ENCODE measurements around the gene BCL2L12. TPM values are rescaled to one million over a fixed set of nuclear protein-coding genes. Genes with fewer than 3 reads are reported as not detected.

Gene BCL2L12
- total and polyA plus RNA-seq, 2 of the 13 experiments (the other 11 are each of a cell fraction or from before 2014, with no cell fraction given) = 26.8 to 40.8 TPM

DNA sequence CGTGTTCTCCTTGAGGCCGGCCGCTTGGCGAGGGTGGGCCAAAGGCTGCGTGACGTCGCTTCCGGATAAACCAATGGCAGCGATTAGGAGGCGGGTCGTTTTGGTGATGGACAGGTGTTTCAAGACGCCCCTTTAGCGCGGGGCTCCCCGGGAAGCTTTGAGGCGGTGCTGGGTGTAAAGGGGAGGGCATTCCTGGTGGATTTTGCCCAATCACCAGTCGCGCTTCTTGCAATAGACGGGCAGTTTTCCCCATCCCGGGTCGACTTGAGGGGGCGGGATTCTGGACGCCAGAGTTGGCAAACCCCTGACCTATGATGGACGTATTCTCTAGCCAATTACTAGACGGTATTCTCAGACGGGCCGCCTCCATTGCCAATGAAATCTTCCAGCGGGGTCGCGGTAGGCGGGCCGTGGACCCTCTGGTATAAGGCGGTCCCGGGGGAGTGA lies 11.1 kb downstream of the BCL2L12 start (continued):
- TF ChIP-seq, protein P1, sequence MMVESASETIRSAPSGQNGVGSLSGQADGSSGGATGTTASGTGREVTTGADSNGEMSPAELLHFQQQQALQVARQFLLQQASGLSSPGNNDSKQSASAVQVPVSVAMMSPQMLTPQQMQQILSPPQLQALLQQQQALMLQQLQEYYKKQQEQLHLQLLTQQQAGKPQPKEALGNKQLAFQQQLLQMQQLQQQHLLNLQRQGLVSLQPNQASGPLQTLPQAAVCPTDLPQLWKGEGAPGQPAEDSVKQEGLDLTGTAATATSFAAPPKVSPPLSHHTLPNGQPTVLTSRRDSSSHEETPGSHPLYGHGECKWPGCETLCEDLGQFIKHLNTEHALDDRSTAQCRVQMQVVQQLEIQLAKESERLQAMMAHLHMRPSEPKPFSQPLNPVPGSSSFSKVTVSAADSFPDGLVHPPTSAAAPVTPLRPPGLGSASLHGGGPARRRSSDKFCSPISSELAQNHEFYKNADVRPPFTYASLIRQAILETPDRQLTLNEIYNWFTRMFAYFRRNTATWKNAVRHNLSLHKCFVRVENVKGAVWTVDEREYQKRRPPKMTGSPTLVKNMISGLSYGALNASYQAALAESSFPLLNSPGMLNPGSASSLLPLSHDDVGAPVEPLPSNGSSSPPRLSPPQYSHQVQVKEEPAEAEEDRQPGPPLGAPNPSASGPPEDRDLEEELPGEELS (CRISPR knock-in tag; IDR thresholded peaks at IDR 0.05) = no peak
- TF ChIP-seq ATF7 (IDR thresholded peaks at IDR 0.05) = no peak
- no peak for TF ChIP-seq ATF7 (CRISPR knock-in tag; IDR thresholded peaks at IDR 0.05)
- peak; percentile 12; the same call in 1 of the 2 replicates for TF ChIP-seq TBX3 (IDR thresholded peaks at IDR 0.05; ENCODE audit: borderline replicate concordance)
- TF ChIP-seq FOXO1 (CRISPR knock-in tag; IDR thresholded peaks at IDR 0.05) = no peak
- TF ChIP-seq, protein P2, sequence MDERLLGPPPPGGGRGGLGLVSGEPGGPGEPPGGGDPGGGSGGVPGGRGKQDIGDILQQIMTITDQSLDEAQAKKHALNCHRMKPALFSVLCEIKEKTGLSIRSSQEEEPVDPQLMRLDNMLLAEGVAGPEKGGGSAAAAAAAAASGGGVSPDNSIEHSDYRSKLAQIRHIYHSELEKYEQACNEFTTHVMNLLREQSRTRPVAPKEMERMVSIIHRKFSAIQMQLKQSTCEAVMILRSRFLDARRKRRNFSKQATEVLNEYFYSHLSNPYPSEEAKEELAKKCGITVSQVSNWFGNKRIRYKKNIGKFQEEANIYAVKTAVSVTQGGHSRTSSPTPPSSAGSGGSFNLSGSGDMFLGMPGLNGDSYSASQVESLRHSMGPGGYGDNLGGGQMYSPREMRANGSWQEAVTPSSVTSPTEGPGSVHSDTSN (CRISPR knock-in tag; IDR thresholded peaks at IDR 0.05) = peak; percentile 95
- TF ChIP-seq, protein P3, sequence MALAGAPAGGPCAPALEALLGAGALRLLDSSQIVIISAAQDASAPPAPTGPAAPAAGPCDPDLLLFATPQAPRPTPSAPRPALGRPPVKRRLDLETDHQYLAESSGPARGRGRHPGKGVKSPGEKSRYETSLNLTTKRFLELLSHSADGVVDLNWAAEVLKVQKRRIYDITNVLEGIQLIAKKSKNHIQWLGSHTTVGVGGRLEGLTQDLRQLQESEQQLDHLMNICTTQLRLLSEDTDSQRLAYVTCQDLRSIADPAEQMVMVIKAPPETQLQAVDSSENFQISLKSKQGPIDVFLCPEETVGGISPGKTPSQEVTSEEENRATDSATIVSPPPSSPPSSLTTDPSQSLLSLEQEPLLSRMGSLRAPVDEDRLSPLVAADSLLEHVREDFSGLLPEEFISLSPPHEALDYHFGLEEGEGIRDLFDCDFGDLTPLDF (CRISPR knock-in tag; IDR thresholded peaks at IDR 0.05) = peak; percentile 75; the same call in 1 of the 2 replicates
- TF ChIP-seq, protein P4, sequence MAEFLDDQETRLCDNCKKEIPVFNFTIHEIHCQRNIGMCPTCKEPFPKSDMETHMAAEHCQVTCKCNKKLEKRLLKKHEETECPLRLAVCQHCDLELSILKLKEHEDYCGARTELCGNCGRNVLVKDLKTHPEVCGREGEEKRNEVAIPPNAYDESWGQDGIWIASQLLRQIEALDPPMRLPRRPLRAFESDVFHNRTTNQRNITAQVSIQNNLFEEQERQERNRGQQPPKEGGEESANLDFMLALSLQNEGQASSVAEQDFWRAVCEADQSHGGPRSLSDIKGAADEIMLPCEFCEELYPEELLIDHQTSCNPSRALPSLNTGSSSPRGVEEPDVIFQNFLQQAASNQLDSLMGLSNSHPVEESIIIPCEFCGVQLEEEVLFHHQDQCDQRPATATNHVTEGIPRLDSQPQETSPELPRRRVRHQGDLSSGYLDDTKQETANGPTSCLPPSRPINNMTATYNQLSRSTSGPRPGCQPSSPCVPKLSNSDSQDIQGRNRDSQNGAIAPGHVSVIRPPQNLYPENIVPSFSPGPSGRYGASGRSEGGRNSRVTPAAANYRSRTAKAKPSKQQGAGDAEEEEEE (CRISPR knock-in tag; IDR thresholded peaks at IDR 0.05; ENCODE audit: borderline replicate concordance) = no peak
- peak; percentile 91 for TF ChIP-seq NFYB (CRISPR knock-in tag; IDR thresholded peaks at IDR 0.05)
- TF ChIP-seq KAT8 (CRISPR knock-in tag; IDR thresholded peaks at IDR 0.05) = no peak
- TF ChIP-seq ZSCAN21 (CRISPR knock-in tag; IDR thresholded peaks at IDR 0.05; ENCODE audit: borderline replicate concordance) = no peak
- TF ChIP-seq CEBPB (IDR thresholded peaks at IDR 0.05; ENCODE audit: borderline replicate concordance, low read depth, low read length) = peak; percentile 70; the same call in 1 of the 2 replicates
- TF ChIP-seq, protein P5, sequence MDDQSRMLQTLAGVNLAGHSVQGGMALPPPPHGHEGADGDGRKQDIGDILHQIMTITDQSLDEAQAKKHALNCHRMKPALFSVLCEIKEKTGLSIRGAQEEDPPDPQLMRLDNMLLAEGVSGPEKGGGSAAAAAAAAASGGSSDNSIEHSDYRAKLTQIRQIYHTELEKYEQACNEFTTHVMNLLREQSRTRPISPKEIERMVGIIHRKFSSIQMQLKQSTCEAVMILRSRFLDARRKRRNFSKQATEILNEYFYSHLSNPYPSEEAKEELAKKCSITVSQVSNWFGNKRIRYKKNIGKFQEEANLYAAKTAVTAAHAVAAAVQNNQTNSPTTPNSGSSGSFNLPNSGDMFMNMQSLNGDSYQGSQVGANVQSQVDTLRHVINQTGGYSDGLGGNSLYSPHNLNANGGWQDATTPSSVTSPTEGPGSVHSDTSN (CRISPR knock-in tag; IDR thresholded peaks at IDR 0.05; ENCODE audit: borderline replicate concordance) = no peak; the same call in 1 of the 2 replicates
- 0 out of 2 replicates have a peak, but pooled peaks have one; percentile 3 for TF ChIP-seq MED1 (CRISPR knock-in tag; IDR thresholded peaks at IDR 0.05)
- TF ChIP-seq, protein P6, sequence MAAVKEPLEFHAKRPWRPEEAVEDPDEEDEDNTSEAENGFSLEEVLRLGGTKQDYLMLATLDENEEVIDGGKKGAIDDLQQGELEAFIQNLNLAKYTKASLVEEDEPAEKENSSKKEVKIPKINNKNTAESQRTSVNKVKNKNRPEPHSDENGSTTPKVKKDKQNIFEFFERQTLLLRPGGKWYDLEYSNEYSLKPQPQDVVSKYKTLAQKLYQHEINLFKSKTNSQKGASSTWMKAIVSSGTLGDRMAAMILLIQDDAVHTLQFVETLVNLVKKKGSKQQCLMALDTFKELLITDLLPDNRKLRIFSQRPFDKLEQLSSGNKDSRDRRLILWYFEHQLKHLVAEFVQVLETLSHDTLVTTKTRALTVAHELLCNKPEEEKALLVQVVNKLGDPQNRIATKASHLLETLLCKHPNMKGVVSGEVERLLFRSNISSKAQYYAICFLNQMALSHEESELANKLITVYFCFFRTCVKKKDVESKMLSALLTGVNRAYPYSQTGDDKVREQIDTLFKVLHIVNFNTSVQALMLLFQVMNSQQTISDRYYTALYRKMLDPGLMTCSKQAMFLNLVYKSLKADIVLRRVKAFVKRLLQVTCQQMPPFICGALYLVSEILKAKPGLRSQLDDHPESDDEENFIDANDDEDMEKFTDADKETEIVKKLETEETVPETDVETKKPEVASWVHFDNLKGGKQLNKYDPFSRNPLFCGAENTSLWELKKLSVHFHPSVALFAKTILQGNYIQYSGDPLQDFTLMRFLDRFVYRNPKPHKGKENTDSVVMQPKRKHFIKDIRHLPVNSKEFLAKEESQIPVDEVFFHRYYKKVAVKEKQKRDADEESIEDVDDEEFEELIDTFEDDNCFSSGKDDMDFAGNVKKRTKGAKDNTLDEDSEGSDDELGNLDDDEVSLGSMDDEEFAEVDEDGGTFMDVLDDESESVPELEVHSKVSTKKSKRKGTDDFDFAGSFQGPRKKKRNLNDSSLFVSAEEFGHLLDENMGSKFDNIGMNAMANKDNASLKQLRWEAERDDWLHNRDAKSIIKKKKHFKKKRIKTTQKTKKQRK (IDR thresholded peaks at IDR 0.05; ENCODE audit: low read length) = peak; percentile 87

Data from HepG2 (cell line).